Measurements from ENCODE around the gene UQCR10. TPM values are rescaled to one million over a fixed set of nuclear protein-coding genes. Genes with fewer than 3 reads are reported as not detected.
A peak's percentile ranks its signal among the peaks of the same experiment; 100 is the strongest.

The UQCR10 gene
- total RNA-seq, 1 donor from 2014 or later = 78.0 TPM

- no peak for DNase-seq (ENCODE audit: low read depth, low spot score)
Observed at GRCh38 chr22:29798318-29798717, 31.1 kb downstream of the UQCR10 start.

DNA sequence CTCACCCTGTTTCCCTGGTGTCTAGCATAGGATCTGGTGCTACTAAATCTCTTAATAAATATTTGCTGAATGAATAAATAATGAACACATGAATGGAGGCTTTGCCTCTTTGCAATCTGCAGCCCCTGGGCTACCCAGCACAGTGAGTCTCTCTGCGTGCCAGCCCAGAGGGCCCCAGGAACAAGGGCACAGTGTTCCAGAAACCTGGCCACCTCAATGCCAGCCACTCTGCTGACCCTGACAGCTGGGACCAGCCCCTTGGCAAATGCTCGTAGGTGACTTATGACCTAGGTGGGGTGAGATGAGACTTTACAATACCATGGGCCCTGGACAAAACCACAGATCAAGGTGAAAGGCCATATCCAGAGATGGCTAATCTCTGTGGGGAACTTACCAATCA is 31.6 kb downstream of the UQCR10 start:
- no peak for DNase-seq (ENCODE audit: low read depth, low spot score)

DNA sequence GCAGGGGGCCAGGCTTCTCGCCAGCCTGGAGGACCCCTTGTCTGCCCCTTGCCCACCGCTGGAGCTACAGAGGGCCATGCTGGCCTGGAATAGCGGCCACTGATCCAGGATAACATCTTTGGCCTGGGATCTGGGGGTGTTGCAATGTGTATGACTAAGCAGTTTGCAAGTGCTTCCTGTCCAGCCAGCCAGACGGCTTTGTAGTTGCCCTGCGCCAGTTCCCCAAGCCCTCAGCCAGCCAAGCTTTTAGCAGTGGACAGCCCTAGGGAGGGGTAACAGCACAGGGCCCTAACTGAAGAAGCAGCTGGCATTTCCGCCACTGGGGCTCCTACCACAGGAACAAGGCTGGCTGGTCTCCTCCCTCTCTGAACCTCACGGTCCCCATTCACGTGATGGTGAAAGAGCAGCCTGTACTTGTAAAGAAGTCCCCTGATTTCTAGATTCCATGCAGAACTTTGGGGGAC is 32.1 kb downstream of the UQCR10 start:
- peak; percentile 74 for DNase-seq (ENCODE audit: low read depth, low spot score)

DNA sequence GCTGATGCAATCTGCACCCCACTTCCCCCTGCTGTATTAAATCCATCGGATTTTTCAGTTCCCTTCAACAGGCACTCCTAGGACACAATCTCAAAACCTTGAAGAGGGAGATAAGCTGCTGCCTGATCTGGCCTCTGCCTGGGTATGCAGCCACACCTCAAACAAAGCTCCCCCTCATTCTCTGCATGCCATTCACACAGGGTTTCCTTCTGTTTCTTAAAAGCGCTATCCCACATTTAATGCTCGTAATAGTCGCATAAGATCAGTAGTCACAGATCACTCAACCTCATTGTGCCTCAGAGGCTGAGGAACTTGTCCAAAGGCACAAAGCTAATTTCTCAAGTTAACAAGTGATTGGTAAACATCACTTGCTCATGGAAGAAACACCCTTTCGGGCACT is 34.0 kb downstream of the UQCR10 start:
- no peak for DNase-seq (ENCODE audit: low read depth, low spot score)

DNA sequence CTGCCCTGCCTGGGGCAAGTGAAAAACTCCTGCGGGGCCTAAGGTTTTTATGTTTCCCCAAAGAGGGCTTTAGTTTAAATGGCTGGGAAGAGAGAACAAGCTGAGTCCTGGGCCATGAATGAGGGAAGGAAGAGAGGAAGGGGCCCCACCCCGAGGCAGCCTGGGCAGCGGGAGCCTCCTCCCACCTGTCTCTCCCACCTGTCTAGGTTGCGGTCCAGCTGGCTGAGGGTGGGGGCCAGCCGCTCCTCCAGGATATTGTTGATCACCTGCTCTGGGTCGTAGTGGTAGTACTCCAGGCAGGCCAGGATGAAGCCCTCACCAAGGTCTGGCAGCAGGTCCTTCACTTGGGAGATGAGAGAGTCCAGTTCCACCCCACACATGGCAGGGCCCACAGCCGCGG is 34.6 kb downstream of the UQCR10 start:
- DNase-seq (ENCODE audit: low read depth, low spot score) = no peak

- DNase-seq (ENCODE audit: low read depth, low spot score) = no peak
Observed at GRCh38 chr22:29803190-29803589, 36.0 kb downstream of the UQCR10 start.

DNA sequence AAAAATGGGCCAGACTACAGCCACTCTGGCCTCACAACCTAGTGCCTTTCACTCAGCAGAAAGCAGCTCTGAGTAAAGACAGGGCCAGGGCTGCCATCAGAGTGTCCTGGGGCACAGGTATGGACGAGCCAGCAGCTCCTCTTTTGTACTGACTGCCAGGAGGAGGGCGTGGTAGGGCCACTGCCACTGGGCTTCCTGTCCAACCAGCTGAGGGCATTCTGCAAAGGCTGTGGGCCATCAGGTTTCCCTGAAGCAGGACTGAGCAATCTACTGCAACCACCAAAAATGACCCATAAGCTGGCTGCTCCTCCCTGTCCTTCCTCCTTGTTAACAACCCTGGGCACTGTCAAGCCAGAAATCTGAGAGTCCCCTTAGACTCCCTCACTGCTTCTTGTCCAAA is 37.8 kb downstream of the UQCR10 start:
- no peak for DNase-seq (ENCODE audit: low read depth, low spot score)

DNA sequence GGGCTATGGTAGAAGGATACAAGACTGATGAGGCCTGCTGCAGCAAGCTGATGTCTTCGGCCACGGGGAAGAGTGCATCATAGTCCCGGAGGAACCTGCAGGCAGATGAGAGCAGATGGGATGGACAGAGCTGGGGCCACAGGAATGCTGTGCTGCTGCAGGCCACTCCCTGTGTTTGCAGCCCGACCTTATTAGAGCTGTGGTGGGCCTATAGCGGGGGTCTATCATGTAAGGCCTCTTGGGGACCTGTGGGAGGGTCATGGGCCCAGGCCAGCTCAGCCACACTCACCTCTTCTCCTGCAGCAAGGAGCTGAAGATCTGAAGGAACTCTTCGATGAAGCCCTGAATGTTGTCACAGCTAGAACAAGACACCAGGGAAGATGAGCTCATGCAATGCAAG is 39.0 kb downstream of the UQCR10 start:
- DNase-seq (ENCODE audit: low read depth, low spot score) = no peak

GRCh38 chr22:29810216-29810615 is 43.0 kb downstream of the UQCR10 start:
- DNase-seq (ENCODE audit: low read depth, low spot score) = no peak

DNA sequence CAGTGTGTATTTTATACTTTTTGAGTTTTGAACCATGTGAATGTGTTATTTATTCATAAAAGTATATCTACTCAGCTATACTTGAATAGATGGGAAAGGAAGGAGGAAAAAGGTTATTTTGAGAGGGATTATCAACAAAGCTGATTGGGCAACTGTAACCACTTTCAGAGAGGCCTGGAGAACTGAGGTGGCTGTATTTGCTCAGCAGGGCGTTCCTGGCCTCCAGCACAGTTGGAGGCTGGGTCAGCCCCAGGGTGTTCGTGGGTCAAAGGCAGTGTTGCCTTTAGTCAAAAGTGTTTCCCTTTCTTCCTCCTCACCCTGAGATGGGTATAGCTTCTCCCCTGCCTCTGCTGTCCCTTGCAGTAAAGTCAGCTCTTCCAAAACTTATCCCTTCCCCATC is 44.2 kb downstream of the UQCR10 start:
- no peak for DNase-seq (ENCODE audit: low read depth, low spot score)

DNA sequence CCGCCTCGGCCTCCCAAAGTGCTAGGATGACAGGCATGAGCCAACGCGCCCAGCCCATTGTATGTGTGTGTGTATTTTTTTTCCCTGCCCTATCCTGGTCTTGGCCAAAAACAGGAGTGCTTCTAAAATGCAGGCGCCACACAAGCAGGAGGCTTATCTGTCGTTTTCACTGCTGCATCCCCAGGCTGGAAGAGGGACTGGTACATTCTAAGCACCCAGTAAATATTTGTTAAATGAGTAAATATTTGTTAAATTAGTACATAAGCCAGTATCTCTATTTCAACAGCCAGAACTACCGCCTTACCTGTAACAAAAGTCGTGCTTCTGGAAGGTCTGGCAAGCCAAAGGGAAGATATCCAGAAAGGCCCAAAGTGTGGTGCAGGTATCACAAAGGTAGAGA is 46.0 kb downstream of the UQCR10 start:
- no peak for DNase-seq (ENCODE audit: low read depth, low spot score)

DNA sequence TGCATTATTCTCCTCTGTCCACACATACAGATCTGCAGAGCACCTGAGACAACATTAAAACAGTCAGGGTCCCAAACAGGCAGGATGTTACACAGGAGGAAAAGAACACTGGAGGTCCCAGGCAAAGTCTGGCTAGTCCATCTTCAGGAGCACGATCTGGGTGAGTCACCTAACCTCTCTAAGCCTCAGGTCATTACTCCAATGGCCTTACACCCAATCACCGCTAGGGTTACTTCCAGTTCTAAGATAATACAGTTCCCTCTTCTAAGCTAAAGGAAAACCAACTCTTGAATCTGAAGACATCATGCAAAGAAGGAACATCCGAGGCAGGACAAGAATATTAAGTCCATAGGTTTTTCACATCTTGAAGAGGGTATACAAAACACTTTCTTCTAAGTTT is 46.4 kb downstream of the UQCR10 start:
- DNase-seq (ENCODE audit: low read depth, low spot score) = no peak

DNA sequence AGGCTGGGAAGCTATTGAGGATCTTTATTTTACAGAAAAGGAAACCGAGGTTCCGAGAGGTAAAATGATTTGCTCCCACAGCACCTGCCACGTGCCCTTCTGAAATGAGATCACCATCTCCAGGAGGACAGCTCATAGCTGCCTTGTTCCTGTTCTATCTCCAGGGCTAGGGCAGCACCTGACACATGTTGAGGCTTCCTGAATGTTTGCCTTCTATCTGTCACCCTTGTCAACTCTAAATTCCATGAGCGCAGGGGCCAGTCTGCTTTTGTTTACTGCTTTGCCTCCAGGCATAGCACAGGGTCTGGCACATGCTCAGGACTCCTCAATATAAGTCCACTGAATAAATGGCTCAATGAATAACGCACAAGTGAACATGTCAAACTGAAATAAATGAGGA is 46.8 kb downstream of the UQCR10 start:
- no peak for DNase-seq (ENCODE audit: low read depth, low spot score)

DNA sequence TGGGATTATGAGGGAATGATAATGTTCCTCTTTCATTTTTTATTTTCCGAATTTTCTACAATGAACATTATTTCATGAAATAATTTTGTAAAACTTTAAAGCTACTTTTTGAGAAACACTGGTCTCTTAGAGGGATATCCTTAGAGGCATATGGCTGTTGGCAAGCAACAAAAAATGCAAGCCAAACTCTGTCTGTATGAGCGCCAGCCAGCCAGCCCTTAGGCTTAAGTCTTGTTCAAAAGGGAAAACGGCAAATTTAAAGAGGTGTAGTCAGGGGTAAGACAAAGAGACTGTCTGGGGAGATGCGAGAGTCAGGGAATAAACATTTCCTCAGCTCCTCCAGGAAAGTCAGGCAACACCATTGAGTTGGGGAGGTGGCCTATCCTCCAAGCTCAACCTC is 48.4 kb downstream of the UQCR10 start:
- DNase-seq (ENCODE audit: low read depth, low spot score) = no peak

DNA sequence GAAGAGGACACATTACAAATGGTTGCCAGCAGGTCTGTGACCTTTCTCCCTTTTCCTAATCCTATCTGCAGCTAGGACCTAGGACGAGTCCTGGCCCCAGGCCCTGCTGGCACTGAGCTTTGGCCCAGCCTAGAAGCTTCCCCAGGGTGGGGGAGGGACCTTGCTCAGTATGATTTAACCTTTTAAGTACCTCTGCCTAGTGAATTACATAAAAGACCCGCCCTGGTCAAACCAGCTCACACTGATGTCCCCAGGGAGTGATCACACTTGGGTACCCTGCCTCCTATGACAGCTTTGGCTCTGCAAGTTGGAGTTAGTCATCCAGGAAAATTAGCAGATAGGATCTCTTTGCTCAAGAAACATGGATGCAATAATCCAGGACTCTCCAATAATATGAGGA is 49.0 kb downstream of the UQCR10 start:
- DNase-seq (ENCODE audit: low read depth, low spot score) = no peak

DNA sequence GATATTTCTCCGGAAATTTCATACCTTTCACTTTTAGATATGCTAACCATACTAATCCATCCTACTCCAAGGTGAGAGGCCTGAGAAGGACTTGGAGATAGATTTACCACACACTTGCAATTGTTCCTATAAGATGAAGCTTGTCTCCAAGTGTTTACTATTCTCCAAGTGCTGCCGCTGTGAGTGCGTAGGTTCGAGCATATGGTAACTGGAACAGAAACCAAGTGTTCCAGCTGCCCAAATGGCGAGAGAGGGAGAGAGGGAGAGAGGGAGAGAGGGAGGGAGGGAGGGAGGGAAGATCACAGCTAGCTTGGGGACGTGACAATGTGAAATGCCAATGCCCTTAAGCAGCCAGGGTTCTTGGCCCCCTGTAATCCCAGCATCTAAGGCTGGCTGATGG is 49.4 kb downstream of the UQCR10 start:
- no peak for DNase-seq (ENCODE audit: low read depth, low spot score)

DNA sequence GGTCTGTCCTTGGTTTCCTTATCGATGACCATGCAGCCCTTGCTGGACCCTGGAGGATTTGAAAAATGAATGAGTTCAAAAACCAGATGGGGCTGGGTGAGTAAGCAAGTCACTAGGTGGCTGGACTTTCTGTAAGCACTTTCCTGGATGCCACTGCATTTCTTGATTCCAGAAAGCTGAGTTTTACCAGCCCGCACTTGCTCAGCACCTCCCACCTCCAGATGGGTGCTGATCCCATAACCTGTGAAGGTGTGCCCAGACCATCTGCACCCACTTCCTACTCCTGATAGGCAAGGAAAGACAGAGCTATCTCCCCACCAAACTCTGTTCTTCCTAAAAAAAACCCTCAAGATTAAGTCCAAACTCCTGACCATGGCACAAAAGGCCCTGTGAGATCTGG is 49.8 kb downstream of the UQCR10 start:
- no peak for DNase-seq (ENCODE audit: low read depth, low spot score)

GRCh38 chr22:29817724-29818123 is 50.6 kb downstream of the UQCR10 start:
- DNase-seq (ENCODE audit: low read depth, low spot score) = no peak

GRCh38 chr22:29819501-29819900 is 52.3 kb downstream of the UQCR10 start:
- no peak for DNase-seq (ENCODE audit: low read depth, low spot score)

Other genes with a start within 250 kb of the UQCR10 start
- gene THOC5, start 213.6 kb upstream of the UQCR10 start, total RNA-seq = 55.1 and 67.0 TPM in 2 replicates
- 32.6 and 50.2 TPM in 2 replicates for gene NIPSNAP1, start 186.3 kb upstream of the UQCR10 start, total RNA-seq
- gene NF2, start 163.7 kb upstream of the UQCR10 start, total RNA-seq = 94.1 and 127 TPM in 2 replicates
- gene CABP7, start 47.4 kb upstream of the UQCR10 start, total RNA-seq = not detected in 2 replicates
- gene ZMAT5, start 362 bp upstream of the UQCR10 start, total RNA-seq = 19.1 and 19.7 TPM in 2 replicates
- 26.8 and 28.8 TPM in 2 replicates for gene ASCC2, start 70.9 kb downstream of the UQCR10 start, total RNA-seq
- 21.4 and 31.0 TPM in 2 replicates for gene MTMR3, start 115.8 kb downstream of the UQCR10 start, total RNA-seq

Data from pulmonary artery endothelial cell (primary cell).